Glutamatergic neuron (in vitro differentiated cells): ENCODE data around the gene CLTB. TPM values are rescaled to one million over a fixed set of nuclear protein-coding genes. Genes with fewer than 3 reads are reported as not detected.
"Not testable (repeated sequence)": the region's sequence is repeated elsewhere in the genome, so short reads cannot be mapped to it uniquely, and the experiment has no call there.

Experiments
- DNase-seq: peaks from one replicate; pipeline ENCODE4 v3.0.0; 2022
- H3K27ac Mint-ChIP-seq: one replicate; pipeline ENCODE4 v1.8.0; 2020; ENCODE audit warnings: mild to moderate bottlenecking, mixed read lengths, inconsistent platforms; ENCODE audit not compliant: unreplicated experiment
- H3K27me3 Mint-ChIP-seq: one replicate; pipeline ENCODE4 v1.8.0; 2020; ENCODE audit warnings: mild to moderate bottlenecking, moderate library complexity, mixed read lengths, inconsistent platforms; ENCODE audit not compliant: unreplicated experiment
- H3K36me3 Mint-ChIP-seq: one replicate; pipeline ENCODE4 v1.8.0; 2020; ENCODE audit warnings: mild to moderate bottlenecking, mixed read lengths, inconsistent platforms; ENCODE audit not compliant: unreplicated experiment
- H3K4me1 Mint-ChIP-seq: one replicate; pipeline ENCODE4 v1.8.0; 2020; ENCODE audit warnings: mild to moderate bottlenecking, low read depth, mixed read lengths, inconsistent platforms; ENCODE audit not compliant: unreplicated experiment
- H3K4me3 Mint-ChIP-seq: one replicate; pipeline ENCODE4 v1.8.0; 2020; ENCODE audit warnings: mild to moderate bottlenecking, mixed read lengths, inconsistent platforms; ENCODE audit not compliant: unreplicated experiment
- H3K9me3 Mint-ChIP-seq: one replicate; pipeline ENCODE4 v1.8.0; 2020; ENCODE audit warnings: mild to moderate bottlenecking, moderate library complexity, mixed read lengths, inconsistent platforms; ENCODE audit not compliant: unreplicated experiment
- total RNA-seq: library from RNA; stranded (reverse); fragmentation: NEBNext Ultra II Directional; extraction: Animal tissue kit (Norgen Biotek cat#: 25700); gene quantifications from one replicate; pipeline ENCODE4 v1.2.1, GENCODE V29; 2021; ENCODE audit not compliant: unreplicated experiment
- TF ChIP-seq, protein P1 (sequence below): fragments of 200-600 bp; sonication (generic); IDR thresholded peaks from one replicate; pipeline ENCODE4 v1.5.0; 2021; ENCODE audit not compliant: partially characterized antibody, unreplicated experiment

CLTB gene
- total RNA-seq, 1 donor from 2014 or later = 83.8 TPM

GRCh38 chr5:176408590-176408989, 7.7 kb downstream of the CLTB start:
- Mint-ChIP-seq H3K27me3 (no peaks in the 10 kb centered on the region), H3K4me3 (no peak overlapping the region), H3K9me3 (peaks cover 3% of the 10 kb centered on the region), H3K27ac (no peak overlapping the region), H3K4me1 (peaks cover 11% of the 10 kb centered on the region), H3K36me3 (no peaks in the 10 kb centered on the region)
- TF ChIP-seq, protein P1, sequence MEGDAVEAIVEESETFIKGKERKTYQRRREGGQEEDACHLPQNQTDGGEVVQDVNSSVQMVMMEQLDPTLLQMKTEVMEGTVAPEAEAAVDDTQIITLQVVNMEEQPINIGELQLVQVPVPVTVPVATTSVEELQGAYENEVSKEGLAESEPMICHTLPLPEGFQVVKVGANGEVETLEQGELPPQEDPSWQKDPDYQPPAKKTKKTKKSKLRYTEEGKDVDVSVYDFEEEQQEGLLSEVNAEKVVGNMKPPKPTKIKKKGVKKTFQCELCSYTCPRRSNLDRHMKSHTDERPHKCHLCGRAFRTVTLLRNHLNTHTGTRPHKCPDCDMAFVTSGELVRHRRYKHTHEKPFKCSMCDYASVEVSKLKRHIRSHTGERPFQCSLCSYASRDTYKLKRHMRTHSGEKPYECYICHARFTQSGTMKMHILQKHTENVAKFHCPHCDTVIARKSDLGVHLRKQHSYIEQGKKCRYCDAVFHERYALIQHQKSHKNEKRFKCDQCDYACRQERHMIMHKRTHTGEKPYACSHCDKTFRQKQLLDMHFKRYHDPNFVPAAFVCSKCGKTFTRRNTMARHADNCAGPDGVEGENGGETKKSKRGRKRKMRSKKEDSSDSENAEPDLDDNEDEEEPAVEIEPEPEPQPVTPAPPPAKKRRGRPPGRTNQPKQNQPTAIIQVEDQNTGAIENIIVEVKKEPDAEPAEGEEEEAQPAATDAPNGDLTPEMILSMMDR = no peak
- DNase-seq = no peak

DNA sequence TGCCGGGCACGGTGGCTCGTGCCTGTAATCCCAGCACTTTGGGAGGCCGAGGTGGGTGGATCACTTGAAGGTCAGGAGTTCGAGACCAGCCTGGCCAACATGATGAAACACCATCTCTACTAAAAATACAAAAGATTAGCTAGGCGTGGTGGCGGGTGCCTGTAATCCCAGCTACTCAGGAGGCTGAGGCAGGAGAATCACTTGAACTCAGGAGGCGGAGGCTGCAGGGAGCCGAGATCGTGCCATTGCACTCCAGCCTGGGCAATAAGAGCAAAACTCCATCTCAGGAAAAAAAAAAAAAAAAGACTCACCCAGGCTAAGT, 8.1 kb downstream of the CLTB start:
- not testable (repeated sequence) for DNase-seq, H3K27ac Mint-ChIP-seq, H3K27me3 Mint-ChIP-seq, H3K36me3 Mint-ChIP-seq, H3K9me3 Mint-ChIP-seq, H3K4me3 Mint-ChIP-seq
- H3K4me1 Mint-ChIP-seq = peaks cover 11% of the 10 kb centered on the region

DNA sequence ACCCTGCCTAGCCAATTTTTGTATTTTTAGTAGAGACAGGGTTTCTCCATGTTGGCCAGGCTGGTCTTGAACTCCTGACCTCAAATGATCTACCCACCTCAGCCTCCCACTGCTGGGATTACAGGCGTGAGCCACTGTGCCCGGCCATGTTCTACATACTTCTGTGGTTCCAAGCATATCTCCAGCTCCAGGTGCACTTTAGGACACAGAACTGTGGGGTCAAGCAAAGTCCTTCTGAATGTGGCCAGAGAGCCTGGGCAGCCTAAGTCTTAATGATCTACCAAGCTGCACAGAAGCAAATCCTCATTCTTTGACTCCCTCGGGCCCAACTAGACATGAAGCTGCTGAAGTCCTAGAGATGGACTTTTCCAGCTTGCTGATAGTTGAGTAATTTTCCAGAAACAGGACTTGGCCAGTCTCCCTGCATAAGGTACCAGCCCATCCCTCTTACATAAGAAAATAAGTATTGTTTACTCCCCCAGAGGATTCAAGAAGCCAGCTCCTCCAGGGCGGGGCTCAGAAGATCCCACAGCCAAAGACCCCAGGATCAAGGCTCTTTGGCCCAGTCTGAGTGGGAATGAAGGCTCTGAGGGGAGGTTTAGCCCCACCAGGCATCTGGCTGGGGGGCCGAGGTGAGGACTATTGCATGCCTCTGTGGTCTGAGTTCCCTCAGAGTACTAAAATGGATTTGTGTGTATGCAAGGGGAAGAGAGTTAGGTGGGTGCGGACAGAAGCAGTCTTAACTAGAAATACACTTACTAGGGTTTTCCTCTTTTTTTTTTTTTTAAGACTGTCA, 8.7 kb downstream of the CLTB start:
- Mint-ChIP-seq H3K36me3 (no peaks in the 10 kb centered on the region), H3K9me3 (peaks cover 3% of the 10 kb centered on the region), H3K27ac (no peak overlapping the region), H3K4me3 (no peak overlapping the region), H3K4me1 (peaks cover 10% of the 10 kb centered on the region), H3K27me3 (no peaks in the 10 kb centered on the region)
- TF ChIP-seq, protein P1 = no peak
- DNase-seq = no peak

- H3K27me3 Mint-ChIP-seq = peaks cover 3% of the 10 kb centered on the region
- no peak overlapping the region for H3K4me3 Mint-ChIP-seq
- peaks cover 3% of the 10 kb centered on the region for H3K9me3 Mint-ChIP-seq
- H3K4me1 Mint-ChIP-seq = peaks cover 12% of the 10 kb centered on the region
- H3K36me3 Mint-ChIP-seq = no peaks in the 10 kb centered on the region
- TF ChIP-seq, protein P1 = no peak
- H3K27ac Mint-ChIP-seq = no peak overlapping the region
- DNase-seq = no peak
These were observed 9.8 kb downstream of the CLTB start for GRCh38 chr5:176406436-176407052.

GRCh38 chr5:176405656-176406435, 10.5 kb downstream of the CLTB start:
- Mint-ChIP-seq H3K36me3 (no peaks in the 10 kb centered on the region), H3K27me3 (peaks cover 3% of the 10 kb centered on the region), H3K27ac (no peak overlapping the region), H3K4me1 (peaks cover 16% of the 10 kb centered on the region), H3K9me3 (peaks cover 1% of the 10 kb centered on the region), H3K4me3 (no peak overlapping the region)
- no peak for DNase-seq
- TF ChIP-seq, protein P1 = peak; percentile 26
